DMS 273 treated with DMSO at 0.1 percent for 48 hours (cell line): ENCODE results near the gene C2orf42.
"Not testable (repeated sequence)": the region's sequence is repeated elsewhere in the genome, so short reads cannot be mapped to it uniquely, and the experiment has no call there.

Experiments
- DNase-seq: peaks from one replicate; lab custom pipeline; 2025; lab: John Stamatoyannopoulos, UW

Gene C2orf42

DNA sequence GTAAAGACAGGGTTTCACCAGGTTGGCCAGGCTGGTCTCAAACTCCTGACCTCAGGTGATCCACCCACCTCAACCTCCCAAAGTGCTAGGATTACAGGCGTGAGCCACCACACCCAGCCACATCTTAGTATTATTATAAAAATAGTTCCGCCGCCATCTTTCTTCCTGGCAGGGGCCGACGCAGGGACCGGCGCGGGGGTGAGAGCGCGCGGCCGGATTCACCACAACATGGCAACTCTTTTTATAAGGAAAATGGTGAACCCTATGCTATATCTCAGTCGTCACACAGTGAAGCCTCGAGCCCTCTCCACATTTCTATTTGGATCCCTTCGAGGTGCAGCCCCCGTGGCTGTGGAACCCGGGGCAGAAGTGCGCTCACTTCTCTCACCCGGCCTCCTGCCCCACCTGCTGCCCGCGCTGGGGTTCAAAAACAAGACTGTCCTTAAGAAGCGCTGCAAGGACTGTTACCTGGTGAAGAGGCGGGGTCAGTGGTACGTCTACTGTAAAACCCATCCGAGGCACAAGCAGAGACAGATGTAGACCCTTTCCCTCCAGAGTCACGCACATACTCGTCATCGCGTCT is 88.4 kb downstream of the C2orf42 start:
- not testable (repeated sequence) for DNase-seq

GRCh38 chr2:70101686-70102085 is 89.1 kb downstream of the C2orf42 start:
- DNase-seq = not testable (repeated sequence)

DNA sequence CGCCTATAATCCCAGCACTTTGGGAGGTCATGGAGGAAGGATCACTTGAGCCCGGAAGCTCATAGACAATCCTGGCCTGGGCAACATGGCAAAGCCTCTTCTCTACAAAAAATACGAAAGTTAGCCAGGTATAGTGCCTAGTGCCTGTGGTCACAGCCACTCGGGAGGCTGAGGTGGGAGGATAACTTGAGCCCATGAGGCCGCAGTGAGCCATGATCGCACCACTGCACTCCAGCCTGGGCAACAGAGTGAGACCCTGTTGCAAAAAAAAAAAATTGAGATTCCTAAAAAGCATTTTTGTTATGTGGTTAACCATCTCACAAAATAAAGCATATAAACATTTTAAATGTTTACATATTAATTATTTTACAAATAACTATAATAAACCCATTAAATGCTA is 89.6 kb downstream of the C2orf42 start:
- DNase-seq = no peak
